Measurements from ENCODE around the gene B3GAT1.

DNA sequence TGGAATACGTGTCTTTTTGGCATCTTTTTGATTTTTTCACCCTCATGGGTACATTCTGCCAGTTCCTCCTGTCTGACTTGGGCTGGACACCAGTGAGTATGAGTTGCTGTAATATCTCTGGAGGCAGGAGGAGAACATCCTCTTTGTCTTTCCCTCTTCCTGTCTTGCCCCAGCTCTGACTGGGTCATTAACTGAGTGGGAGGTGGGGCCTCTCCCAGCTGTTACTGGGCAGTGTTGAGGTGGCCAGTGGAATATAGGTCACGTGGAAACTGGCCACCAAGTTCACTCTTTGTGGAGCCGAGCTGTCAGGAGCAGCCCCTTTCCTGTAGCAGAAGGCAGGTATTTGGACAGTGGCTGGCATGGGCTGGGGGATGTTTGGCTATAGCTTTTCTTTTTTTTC is 78.1 kb downstream of the B3GAT1 start:
- no peak for TF ChIP-seq POLR2A (IDR thresholded peaks at IDR 0.05)
- TF ChIP-seq, protein P1, sequence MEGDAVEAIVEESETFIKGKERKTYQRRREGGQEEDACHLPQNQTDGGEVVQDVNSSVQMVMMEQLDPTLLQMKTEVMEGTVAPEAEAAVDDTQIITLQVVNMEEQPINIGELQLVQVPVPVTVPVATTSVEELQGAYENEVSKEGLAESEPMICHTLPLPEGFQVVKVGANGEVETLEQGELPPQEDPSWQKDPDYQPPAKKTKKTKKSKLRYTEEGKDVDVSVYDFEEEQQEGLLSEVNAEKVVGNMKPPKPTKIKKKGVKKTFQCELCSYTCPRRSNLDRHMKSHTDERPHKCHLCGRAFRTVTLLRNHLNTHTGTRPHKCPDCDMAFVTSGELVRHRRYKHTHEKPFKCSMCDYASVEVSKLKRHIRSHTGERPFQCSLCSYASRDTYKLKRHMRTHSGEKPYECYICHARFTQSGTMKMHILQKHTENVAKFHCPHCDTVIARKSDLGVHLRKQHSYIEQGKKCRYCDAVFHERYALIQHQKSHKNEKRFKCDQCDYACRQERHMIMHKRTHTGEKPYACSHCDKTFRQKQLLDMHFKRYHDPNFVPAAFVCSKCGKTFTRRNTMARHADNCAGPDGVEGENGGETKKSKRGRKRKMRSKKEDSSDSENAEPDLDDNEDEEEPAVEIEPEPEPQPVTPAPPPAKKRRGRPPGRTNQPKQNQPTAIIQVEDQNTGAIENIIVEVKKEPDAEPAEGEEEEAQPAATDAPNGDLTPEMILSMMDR (IDR thresholded peaks at IDR 0.05): no peak

All from adrenal gland (tissue), 5 donors.